ENCODE data around the gene ASS1.
"Not testable (repeated sequence)": the region's sequence is repeated elsewhere in the genome, so short reads cannot be mapped to it uniquely, and the experiment has no call there.

Gene ASS1

DNA sequence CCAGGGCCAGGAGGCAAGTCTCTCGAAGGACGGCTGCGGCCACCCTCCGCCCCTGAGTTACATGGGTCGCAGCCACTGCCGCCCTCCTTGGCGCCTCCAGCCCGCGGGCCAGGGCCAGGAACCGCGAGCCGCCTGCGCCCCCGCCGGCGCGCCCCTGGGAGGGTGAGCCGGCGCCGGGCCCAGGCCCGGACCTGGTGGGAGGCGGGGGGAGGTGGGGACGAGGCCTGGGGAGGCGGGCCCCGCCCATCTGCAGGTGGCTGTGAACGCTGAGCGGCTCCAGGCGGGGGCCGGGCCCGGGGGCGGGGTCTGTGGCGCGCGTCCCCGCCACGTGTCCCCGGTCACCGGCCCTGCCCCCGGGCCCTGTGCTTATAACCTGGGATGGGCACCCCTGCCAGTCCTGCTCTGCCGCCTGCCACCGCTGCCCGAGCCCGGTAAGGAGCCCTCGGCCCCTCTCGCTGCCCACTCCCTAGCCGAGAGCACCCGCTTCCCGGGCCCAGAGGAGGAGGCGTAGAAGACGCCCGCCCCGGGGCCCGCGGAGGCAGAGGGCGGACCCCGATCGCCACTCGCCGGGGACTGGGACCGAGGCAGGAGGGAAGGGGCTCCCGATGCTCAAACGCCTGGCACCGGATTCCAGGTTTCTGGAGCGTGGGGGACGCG, at the start of gene ASS1:
ASS1 (plus strand) TSS at position 397 of the 657 bp plus-strand sequence. CDS start 7,268 bp downstream, outside the sequence.
- DNase-seq, result peak; percentile 41

DNA sequence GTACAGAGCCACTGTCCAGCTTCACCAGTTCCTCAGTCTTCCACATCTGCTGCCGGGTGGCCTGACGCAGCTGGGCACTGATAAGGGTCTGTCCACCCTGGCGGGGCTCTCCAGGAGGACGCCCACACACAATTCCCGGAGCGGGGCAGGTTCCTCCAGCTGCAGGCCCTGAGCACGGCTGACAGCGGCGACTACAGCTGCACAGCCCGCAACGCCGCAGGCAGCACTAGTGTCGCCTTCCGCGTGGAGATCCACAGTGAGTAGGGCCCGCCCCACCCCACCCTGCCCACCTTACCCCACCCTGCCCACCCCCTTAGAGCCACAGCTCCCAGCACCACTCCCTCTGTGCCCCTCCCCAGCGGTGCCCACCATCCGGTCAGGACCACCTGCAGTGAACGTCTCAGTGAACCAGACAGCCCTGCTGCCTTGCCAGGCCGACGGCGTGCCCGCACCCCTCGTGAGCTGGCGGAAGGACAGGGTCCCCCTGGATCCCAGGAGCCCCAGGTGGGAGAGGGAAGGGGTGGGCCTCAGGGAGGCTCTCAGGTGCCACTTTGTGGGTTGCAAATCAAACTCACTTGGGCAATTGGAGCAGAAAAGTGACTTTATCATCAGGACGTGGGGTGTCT, 48.8 kb upstream of the ASS1 start:
- DNase-seq, result no peak

DNA sequence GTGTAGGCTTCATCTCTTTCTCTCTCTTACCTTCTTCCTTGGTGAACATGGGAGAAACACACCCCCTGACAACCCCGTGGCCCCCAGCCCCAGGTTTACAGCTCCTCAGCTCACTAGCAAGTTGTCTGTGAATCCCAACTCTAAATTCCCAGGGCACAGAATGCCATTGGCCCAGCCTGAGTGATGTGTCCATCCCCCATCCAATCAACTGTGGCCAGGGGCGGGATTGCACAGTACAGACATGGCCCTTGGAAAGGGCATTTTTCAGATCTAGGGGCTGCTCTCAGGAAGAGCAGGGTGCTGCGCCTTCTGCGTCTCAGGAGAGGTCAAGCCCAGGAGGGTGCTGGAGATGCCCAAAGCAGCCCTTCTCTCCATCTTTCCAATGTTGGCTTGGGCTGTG, 48.2 kb upstream of the ASS1 start:
- DNase-seq, result no peak

DNA sequence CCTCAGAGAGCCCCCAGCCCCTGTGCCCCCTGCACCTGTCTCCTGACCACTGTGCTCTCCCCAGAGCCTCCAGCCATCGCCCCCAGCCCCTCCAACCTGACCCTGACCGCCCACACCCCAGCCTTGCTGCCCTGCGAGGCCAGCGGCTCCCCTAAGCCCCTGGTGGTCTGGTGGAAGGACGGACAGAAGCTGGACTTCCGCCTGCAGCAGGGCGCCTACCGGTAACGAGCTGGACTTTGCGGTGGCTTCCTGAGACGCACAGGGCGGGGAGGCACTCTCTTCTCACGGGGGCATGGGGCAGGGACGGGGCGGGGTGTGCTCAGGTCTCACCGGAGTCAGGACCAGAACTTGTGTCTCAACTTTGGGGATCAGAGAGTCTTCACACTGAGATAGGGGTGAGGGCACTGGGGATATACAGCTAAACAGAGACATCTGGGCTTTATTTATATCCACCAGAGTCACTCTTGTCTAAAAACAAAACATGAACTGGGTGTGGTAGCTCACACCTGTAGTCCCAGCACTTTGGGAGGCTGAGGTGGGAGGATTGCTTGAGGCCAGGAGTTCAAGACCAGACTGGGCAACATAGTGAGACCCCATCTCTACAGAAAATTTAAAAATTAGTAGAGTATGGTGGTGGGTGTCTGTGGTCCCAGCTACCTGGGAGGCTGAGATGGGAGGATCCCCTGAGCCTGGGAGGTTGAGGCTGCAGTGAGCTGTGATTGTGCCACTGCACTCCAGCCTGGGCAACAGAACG, 46.1 kb upstream of the ASS1 start:
- no peak for DNase-seq

DNA sequence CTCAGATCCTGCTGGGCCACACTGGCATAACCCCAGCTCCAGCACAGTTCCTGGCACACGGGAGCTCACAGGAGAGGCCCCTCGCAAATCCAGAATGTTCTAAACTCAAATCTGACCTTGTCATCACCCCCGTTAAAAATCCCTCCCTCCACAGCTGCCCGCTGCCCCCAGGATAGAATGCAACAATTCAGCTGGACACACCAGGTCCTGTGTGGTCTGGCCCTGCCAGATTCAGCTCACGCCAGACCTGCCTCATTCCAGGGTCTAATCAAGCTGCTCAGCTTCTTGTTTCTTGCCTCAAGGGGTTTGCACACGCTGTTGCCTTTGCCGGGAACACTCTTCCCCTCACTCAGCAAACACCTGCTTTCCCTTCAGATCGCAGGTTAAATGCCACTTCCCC, 45.0 kb upstream of the ASS1 start:
- no peak for DNase-seq

DNA sequence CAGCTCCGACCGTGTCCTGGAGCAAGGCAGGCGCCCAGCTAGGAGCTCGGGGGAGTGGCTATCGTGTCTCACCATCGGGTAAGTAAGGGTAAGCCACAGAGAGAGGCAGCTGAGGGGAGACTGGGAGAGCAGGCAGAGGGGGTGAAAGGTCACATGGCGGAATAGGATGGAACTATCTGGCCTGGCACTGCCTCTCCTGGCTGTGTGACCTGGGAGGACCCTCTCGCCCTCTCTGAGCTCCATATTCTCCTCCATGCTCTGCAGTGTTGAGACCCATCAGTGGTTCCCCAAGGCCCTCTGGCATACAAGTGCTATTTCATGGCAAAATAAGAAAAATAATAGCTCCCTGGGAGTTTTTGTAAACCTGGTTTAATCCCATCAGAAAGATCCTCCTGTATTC, 43.9 kb upstream of the ASS1 start:
- DNase-seq, result no peak

DNA sequence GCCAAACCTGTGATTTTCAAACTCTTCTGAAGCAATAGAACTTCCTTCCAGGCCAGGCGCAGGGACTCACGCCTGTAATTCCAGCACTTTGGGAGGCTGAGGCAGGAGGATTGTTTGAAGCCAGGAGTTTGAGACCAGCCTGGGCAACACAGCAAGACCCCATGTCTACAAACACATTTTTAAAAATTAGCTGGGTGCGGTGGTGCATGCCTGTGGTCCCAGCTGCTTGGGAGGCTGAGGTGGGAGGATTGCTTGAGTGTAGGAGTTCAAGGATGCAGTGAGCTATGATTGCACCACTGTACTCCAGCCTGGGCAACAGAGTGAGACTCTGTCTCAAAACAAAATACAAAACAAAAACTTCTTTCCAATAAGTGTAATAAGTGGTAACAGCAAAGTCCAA, 43.0 kb upstream of the ASS1 start:
- DNase-seq, result not testable (repeated sequence)

DNA sequence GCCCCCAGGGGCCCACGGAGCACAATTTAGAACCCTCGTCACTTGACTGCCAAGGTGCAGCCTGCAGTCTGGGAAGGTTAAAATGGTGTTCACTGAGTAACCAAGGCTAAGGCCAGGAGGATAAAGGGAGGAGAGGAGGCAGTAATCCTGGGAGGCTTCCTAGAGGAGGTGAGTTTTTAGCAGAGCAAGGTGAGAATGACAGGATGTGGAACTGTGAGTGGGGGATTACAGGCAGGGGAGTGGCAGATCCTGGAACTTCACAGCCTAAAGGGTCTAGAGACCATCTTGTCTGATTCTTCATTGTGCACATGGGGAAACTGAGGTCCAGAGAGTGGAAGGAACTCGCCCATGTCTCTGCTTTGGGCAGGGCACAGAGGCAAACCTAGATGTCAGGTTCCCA, 42.5 kb upstream of the ASS1 start:
- no peak for DNase-seq

DNA sequence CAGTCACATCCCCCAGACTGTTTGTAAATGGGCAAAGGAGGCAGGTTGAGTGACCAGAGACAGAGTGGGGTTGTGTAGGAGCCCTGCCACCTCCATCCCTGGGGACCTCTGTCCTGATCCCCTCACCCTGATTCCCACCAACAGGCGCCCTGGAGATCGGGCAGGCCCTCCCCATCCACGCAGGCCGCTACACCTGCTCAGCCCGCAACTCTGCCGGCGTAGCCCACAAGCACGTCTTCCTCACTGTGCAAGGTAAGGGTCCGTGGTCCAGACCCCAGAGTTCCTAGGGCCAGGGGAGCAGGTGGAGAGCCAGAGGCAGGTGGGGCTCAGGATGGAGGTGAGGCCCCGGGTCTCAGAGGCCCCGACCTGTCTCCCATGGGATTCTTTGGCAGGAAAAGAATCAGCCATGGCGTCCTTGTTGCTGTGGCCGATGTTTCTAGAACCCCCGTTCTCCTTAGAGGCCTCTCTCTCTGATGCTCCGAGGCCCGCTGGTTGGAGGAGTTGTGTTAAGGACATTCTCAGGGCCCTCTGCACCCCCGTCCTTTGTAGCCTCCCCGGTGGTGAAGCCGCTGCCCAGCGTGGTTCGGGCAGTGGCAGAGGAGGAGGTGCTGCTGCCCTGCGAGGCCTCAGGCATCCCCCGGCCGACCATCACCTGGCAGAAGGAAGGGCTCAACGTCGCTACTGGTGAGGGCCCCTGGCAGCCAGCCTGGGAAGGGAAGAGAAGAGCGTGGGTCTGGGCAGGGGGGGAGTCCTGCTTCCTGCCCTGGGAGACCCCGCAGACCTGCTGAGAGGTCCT, 41.9 kb upstream of the ASS1 start:
- no peak for DNase-seq

DNA sequence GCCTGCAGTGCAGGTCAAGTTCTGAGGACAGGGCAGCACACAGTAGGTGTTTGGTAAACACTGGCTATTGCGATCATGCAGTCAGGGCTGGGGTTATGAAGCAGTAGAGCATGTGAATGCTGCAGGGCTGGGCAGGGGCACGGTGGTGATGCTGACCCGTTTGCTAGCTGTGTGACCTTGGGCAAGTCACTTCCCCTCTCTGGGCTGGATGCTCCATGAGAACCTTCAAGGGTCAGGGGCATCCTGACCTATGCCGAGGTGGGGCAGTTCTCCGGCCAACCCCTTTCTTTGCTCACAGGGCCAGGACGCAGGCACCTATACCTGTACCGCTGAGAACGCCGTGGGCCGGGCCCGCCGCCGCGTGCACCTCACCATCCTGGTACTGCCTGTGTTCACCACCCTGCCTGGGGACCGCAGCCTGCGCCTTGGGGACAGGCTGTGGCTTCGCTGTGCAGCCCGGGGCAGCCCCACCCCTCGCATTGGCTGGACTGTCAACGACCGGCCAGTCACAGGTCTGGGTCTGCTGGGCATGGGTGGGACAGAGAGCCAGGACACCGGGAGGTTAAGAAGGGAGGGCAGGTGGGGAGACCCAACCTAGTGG, 39.0 kb upstream of the ASS1 start:
- DNase-seq, result no peak

DNA sequence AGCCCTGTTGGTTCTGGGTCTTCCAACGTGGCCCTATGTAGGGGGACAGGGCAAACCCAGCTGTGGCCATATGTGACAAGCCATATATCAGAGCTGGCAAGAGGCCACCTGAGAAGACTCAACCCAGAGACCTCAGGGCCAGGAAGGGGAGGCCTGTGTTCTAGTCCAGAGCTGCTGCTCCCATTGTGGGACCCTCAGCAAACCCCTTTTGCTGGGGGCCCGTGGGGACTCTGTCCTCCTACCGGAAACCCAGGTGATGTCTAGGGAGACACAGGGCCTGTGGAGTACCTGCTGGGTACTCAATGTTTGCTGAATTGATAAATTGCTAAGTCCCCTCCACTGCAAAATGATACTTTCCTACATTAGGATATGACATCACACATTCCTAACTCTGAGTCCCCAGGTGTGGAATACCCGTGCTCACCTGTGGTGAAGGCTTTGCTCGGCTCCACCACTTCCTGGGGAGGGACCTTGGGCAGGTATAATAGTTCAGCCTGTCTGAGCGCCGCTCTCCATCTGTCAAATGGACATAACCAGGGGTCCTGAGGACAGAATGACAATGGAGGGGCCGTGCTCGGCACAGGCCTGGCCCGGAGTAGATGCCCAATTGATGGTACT, 38.4 kb upstream of the ASS1 start:
- DNase-seq, result no peak

DNA sequence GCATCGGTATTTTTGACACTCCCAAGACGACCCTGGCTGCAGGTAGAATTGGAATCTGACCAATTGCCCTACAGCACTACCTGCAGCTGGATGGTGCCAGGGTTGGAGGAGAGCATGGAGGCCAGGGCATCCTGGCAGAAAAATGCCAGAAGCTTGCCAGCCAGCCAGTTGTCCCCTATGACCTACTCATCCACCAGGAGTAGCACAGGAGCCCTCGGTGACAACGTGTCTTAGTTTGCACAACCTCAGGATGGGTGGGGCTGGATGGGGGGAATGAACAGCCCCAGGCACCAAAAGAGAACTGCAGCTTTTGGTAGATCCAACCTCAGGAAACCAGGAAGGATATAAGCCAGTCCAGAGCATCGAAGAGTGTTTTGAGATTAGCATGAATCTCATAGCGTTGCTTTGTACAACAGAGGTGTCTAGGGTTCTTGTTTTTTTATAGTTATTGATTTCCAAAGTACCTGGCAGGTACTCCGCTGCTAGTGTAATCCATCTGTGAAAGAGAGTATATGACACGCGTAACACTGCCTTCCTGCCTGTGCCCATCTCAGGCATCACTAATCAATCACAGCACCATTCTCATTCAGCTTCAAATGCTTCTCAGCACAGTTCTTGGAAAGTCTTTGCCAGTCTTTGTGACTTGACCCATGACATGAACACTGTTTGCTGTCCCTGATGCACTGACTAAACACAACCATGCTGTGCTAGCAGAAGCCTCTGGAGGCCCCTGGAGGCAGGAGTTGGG, 36.7 kb upstream of the ASS1 start:
- no peak for DNase-seq

DNA sequence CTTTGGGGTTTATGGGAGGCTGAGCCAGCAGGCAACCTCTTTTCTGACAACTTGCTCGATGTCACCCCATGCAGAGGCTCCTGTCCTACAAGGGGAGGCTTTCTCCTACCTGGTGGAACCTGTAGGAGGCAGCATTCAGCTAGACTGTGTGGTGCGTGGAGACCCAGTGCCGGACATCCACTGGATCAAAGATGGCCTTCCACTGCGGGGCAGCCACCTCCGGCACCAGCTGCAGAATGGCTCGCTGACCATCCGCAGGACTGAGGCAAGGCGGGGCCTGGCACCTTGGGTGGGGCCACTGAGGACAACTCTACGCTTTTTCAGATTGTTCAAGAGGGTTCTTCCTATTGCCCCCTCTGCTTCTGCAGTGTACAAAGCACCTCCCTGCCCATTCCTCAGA, 36.1 kb upstream of the ASS1 start:
- no peak for DNase-seq

DNA sequence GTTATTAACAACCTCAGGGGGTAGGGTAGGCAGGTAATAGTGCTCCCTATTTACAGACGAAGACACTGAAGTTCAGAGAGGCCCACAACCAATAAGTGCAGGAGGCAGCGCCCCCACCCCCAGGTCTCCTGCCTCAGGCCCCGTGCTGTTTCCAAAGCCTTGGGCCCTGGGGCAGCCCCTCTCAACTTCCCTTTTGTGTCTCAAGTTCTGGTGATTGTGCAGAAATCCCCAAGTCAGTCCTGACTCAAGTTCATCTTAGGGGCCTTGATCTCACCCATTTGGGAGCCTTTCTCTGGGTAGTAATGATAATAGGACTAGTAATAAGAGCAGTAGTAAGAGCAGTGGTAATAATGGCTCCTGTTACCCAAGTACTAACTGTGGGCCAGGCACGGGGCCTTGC, 35.5 kb upstream of the ASS1 start:
- no peak for DNase-seq

DNA sequence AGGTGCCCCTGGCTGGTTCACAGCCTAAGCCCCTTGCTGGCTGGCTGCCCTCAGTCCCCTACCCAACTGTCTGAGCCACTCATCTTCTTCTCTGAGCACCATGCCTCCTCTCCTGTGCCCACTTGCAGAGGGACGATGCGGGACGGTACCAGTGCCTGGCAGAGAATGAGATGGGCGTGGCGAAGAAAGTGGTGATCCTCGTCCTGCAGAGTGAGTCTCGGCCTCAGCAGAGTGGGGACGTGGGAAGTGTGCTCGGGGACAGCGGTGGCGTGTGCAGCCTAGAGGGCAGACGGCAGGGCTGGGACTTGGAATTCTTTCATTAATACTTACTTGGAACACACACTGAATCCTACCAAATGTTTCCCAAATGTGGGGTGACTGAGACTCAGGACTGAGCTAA, 34.3 kb upstream of the ASS1 start:
- no peak for DNase-seq

DNA sequence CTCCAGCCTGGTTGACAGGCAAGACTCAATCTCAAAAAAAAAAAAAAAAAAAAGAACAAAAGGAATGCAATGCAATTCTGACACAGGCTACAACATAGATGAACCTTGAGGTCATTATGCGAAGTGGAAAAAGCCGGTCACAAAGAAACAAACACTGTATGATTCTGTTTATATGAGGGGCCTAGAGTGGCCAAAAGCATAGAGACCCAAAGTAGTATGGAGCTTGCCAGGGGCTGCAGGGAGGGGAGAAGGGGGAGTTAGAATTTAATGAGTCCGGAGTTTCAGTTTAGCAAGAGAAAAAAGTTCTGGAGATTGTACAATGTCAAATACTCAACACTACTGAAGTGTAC, 33.2 kb upstream of the ASS1 start:
- no peak for DNase-seq

DNA sequence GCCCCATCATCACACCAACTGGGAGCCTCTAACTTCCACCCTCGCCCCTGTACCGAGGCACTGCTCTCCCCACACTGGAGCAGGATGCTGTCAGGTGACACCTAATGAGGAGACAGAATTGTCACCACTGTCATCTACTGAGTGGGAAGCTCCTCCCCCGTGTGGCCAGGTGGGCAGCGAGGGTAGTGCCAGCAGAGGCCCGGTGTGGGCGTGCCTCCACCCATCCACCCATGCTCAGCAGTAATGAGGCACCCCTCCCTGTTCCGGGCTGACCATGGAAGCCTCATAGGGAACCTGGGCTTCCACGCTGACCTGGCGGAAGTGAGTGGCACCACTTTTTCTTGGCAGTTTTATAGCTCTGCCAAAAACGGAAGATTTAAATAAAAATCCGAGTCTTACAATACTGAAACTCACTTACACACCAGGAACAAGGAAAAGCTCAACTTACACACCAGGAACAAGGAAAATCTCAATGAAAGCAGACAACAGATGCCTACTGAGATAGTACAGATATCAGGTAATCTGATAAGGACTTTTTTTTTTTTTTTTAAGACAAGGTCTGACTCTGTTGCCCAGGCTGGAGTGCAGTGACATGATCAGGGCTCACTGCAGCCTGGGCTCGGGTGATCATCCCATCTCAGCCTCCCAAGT, 30.6 kb upstream of the ASS1 start:
- DNase-seq, result no peak

DNA sequence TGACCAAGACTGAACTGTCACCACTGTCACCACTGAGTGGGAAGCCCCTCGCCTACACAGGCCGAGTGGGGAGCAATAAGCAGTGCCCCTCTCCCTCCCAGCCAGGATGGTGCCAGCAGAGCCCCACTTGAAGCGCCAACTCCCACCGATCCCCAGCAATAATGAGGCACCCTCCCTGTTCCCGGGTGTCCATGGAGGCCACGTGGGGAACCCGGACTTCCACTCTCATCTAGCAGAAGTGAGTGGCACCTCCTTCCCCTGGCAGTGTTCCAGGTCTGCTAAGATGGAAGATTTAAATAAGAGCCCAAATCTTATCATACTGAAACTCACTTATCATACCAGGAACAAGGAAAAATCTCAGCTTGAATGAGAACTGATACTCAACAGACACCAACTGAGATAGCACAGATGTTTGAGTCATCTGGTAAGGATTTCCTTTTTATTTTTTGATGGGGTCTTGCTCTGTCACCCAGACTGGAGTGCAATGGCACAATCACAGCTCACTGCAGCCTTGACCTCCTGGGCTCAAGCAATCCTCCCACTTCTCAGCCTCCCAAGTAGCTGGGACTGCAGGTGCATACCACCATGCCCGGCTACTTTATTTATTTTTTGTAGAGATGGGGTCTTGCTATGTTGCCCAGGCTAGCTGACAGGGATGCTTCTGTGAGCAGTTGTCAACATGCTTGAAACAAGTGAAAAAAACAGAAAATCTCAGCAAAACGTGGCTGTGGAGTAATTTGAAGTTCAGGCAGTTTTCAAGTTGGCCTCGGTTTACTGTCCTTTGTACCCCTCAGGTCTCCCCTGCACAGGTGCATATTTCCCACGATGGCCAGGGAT, 29.6 kb upstream of the ASS1 start:
- DNase-seq, result no peak

DNA sequence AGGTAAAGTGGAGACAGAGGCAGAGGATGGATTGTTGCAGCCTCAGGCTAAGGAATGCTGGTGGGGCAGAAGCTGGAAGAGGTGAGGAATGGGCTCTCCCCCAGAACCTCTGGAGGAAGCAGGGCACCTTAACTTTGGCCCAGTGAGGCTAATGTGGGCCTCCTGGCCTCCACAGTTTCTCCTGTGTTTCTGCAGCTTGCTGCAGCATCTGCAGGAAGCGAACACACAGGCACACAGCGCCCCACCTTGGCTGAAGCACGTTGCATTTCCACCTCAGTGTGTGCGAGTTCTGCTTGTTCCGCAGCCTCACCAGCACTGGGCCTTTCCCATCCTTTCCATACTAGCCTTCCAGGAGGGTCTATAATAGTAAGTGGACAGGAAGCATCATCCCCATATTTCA, 27.2 kb upstream of the ASS1 start:
- no peak for DNase-seq

DNA sequence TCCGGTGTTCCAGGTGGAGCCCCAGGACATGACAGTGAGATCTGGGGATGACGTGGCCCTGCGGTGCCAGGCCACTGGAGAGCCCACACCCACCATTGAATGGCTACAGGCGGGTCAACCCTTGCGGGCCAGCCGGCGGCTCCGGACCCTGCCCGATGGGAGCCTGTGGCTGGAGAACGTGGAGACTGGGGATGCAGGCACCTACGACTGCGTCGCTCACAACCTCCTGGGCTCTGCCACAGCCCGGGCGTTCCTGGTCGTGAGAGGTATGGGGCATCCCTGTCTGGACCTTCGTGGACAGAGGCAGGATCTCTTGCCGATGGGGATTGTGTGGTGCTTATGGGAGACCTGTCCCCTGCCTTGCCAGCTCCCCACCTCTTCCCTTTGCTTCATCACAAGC, 26.0 kb upstream of the ASS1 start:
- DNase-seq, result no peak

All from activated CD4-positive, alpha-beta T cell treated with anti-CD3 and anti-CD28 coated beads, Interleukin-2, amount 50 U/mL, for 1 hour (primary cell).